Stimulated activated naive CD4-positive, alpha-beta T cell (primary cell): ENCODE data around the gene CREB3L4.
"Not testable (repeated sequence)": the region's sequence is repeated elsewhere in the genome, so short reads cannot be mapped to it uniquely, and the experiment has no call there.

Experiments used
- DNase-seq, 6 experiments: peaks; one replicate each; lab custom pipeline; 2025; lab: John Stamatoyannopoulos, UW

CREB3L4 gene

GRCh38 chr1:153959454-153959853 is 8.2 kb upstream of the CREB3L4 start:
- no peak for DNase-seq

DNA sequence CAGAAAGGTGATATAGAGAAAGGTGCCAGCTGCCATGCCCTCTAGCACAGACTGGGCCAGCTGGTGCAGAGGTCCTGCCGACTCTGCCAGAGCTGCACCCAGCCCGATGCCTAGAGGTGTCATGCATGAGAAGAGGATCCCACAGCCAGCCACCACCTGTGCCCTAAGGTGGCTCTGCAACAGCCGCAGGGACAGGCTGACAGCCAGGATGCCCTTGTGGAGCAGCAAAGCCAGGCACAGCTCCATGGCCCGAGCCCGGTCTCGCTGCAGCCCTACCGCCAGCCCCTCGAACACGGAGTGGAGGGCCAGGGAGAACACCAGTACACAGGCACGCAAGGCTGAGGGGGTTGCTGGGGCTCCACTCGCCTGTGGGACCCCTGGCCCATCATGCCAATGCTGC is 7.5 kb upstream of the CREB3L4 start:
- no peak for DNase-seq

DNA sequence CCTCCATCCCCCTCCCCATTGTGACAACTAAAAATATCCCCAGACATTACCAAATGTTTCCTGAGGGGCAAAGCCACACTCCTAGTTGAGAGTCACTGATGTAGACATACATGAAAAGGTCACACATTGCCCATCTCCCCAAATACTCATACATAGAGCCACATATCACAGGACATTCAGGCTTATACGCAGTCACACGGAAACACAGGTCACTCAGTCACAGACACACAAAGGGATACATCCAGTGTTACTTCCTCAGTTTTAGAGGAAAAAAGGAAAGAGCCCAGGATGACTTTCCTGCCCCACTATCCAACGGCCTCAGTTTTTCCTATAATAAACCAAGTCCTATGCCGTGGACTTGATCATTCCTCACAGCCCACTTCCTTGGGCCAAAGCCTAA is 6.3 kb upstream of the CREB3L4 start:
- DNase-seq = no peak

- no peak for DNase-seq
These were observed 5.3 kb upstream of the CREB3L4 start for GRCh38 chr1:153962088-153963029.

- DNase-seq = peak; percentile 80 to 97 (median 90)
These were observed 4.5 kb upstream of the CREB3L4 start, which contains the start of gene SLC39A1 for GRCh38 chr1:153963030-153963849. TSS of gene SLC39A1 (minus strand) at chr1:153963537. CDS start at chr1:153962715, 822 bp downstream.

GRCh38 chr1:153963850-153964331 is 3.8 kb upstream of the CREB3L4 start:
- DNase-seq = peak in 1 of 6 experiments; percentile 42

DNA sequence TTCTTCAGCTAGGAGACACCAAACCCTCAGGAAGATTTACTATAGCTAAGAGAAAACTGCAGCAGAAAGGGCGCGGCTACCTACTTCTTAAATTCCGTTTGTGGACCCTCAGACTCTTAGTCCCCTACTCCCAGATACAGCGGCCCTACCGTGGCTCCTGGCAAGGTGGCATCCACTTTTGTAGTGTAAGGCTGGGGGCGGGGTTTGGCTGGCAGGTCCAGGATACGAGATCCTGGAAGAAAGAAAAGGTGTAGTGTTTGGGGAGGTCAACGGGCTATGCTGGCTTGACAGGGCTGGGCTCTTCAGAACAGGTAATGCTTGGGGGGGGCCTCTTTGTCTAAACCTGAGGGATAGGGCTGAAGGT is 280 bp downstream of the CREB3L4 start:
- DNase-seq = peak in 1 of 6 experiments; percentile 45

DNA sequence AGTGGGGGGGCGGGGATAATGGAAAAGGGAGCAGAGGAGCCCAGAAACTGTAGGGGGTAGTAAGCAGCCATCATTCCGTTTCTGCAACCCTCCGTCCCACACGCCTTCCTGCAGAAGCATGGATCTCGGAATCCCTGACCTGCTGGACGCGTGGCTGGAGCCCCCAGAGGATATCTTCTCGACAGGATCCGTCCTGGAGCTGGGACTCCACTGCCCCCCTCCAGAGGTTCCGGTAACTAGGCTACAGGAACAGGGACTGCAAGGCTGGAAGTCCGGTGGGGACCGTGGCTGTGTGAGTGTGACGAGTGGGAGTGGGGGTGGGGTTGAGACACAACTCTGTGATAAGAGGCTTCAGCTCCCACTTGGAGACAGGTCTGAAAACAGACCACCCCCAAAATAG is 706 bp downstream of the CREB3L4 start:
- DNase-seq = no peak

DNA sequence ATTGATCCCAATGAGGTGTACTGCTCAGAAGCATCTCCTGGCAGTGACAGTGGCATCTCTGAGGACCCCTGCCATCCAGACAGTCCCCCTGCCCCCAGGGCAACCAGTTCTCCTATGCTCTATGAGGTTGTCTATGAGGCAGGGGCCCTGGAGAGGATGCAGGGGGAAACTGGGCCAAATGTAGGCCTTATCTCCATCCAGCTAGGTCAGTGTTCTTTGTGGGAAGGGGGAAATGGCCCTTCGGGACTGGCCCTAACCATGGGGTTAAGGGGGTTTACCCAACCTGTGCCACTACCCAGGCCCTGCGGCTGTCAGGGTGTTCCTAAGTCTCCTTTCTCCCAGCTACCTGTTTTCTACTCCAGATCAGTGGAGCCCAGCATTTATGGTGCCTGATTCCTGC is 1.3 kb downstream of the CREB3L4 start:
- no peak for DNase-seq

DNA sequence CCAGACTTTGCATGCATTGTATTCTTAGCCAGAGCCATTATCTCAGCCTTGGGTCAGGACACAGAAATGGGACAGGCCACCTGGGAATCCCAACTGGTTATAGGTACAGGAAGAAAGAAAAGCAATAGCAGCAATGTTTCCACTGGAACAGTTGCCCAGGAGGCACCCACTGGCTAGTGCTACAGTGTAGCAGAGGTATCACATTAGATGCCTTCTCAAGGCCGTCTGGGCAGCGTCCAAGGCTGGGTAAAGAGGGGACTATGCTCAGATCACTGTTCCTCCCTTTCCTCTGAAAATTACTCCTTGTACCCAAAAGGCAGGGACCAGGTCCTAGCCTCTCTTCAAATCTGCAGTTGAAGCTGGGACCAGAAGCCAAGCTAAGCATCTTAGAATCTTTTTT is 2.6 kb downstream of the CREB3L4 start:
- no peak for DNase-seq

GRCh38 chr1:153973071-153973470 is 5.4 kb downstream of the CREB3L4 start:
- no peak for DNase-seq

DNA sequence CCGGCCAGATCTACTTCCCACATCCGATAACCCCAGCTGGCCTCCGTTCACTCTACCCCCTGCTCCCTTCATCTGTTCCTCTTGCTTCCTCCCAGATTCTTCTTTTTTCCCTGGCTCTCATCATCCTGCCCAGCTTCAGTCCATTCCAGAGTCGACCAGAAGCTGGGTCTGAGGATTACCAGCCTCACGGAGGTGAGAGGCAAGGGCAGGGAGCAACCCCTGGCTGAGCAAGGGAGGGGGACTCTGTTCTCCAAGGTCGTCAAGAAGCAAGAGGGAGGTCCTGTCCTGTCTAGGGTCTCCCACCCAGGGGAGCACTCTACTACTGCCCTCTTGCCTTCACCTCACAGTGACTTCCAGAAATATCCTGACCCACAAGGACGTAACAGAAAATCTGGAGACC is 5.8 kb downstream of the CREB3L4 start:
- DNase-seq = no peak

DNA sequence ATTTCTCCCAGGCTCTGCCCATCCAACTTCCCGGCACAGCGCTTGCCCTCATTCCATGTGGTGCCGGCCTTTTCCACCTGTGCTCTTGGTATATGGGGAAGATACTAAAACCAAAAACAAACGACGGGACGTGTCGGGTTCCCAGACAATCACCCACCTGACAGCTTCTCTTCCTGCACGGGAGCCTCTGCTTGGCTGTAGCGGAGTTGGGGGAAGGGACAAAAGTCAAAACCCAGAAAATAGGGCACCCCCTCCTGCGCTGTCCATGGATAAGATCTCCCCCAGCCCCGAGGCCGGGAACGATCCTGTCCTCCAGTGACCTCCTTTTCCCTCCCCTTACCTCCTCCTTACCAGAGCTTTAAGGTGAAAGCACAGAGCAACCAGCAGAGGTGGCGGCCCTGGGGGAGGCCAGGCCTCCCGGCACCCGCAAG is 9.1 kb downstream of the CREB3L4 start:
- DNase-seq = peak in 1 of 6 experiments; percentile 56

- DNase-seq = peak; percentile 64 to 81 (median 76)
These were observed 9.8 kb downstream of the CREB3L4 start, which contains the start of gene JTB for GRCh38 chr1:153977250-153978240. TSS of gene JTB (minus strand) at chr1:153977674. CDS start at chr1:153977252, 422 bp downstream.

DNA sequence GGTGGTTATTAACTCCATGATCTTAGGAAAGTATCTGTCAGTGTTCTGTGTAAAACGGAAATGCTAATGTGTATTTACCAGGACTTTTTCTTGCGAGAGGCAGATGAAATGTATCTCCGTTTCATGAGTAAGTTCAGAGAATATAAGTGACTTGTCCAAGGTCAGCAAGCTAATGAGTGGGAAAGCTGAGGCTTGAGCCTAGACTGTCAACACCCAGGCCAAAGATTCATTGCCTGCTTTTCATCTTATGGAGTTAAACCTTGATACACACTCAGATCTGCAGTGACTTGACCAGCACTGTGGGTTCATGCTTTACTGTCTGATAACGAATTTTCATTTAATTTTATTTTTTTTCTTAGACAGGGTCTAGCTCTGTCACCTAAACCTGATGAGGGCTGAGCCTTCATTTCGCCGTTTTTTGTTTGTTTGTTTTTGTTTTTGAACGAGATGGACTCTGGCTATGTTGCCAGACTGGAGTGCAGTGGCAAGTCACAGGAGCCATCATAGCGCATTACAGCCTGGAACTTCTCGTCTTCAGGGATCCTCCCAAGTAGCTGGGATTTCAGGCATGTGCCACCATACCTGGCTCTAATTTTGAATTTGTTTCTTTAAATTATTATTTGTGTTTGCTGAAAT is 10.7 kb downstream of the CREB3L4 start:
- no peak for DNase-seq

DNA sequence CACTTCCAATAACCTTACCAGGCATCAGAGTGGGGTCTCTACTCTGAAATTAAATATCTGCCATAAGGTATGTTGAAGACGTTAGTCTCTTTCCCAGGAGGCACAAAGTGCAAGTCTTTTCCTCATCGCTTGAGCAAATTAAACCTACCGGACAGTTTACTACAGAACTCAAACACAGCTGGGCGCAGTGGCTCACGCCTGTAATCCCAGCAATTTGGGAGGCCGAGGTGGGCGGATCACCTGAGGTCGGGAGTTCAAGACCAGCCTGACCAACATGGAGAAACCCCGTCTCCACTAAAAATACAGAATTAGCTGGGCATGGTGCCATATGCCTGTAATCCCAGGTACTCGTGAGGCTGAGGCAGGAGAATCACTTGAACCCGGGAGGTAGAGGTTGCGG is 11.4 kb downstream of the CREB3L4 start:
- not testable (repeated sequence) for DNase-seq

GRCh38 chr1:153981735-153982134 is 14.0 kb downstream of the CREB3L4 start:
- not testable (repeated sequence) for DNase-seq

DNA sequence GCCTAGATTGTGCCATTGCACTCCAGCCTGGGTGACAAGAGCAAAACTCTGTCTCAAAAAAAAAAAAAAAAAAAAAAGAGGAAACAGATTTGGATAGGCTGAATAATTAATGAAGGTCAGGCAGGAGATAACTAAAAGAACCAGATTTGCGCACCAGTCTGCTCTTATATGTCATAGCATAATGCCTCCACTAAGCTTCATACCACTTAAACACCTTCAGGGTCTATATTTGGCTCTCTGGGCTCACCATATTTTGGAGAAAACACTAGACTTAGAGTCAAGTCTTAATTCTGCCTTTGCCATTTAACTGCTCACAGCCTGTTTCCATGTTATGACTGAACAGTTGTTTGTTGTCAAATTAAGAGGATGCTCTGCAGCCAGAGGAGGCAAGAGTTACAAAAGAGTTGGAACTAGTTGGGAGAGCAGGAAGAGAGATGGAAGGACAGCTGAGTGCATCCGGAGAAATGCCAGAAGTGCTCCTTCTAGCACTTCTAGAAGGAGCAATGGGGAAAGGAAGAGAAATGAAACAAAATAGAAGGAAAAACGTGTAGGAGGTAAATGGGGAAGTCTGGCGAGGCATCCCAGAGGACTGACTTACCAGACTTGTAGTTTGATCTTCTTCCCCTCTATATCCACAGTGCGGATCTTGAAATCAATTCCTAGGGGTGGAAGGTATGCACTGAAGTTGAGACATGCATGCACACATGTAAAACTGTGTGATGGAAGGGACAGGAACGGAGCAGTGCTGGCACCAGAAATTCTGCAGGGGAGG is 16.6 kb downstream of the CREB3L4 start:
- DNase-seq = no peak

GRCh38 chr1:153985341-153985912 is 17.7 kb downstream of the CREB3L4 start:
- no peak for DNase-seq
